Neural crest cell (in vitro differentiated cells): Measurements from ENCODE around the gene F12. TPM values are rescaled to one million over a fixed set of nuclear protein-coding genes. Genes with fewer than 3 reads are reported as not detected.

ENCODE experiments used
- DNase-seq: peaks from one replicate; pipeline ENCODE4 v3.0.0; 2021; ENCODE audit warnings: low read depth, mixed read lengths, low spot score
- H3K27ac Mint-ChIP-seq: one replicate; pipeline ENCODE4 v1.8.0; 2021; ENCODE audit warnings: mild to moderate bottlenecking, mixed read lengths; ENCODE audit not compliant: unreplicated experiment
- H3K27me3 Mint-ChIP-seq: 2 replicates; pipeline ENCODE4 v1.8.0; 2021; ENCODE audit warnings: low read depth, mild to moderate bottlenecking, mixed read lengths
- H3K36me3 Mint-ChIP-seq: 2 replicates; pipeline ENCODE4 v1.8.0; 2021; ENCODE audit warnings: low read depth, mild to moderate bottlenecking, mixed read lengths
- H3K4me1 Mint-ChIP-seq: 2 replicates; pipeline ENCODE4 v1.8.0; 2021; ENCODE audit warnings: mixed read lengths
- H3K4me3 Mint-ChIP-seq: one replicate; pipeline ENCODE4 v1.8.0; 2021; ENCODE audit warnings: mild to moderate bottlenecking, mixed read lengths
- H3K9me3 Mint-ChIP-seq: 2 replicates; pipeline ENCODE4 v1.8.0; 2021; ENCODE audit warnings: mixed read lengths
- CTCF ChIP-seq: fragments of 200-600 bp; sonication (generic); conservative IDR thresholded peaks from 2 replicates; pipeline ENCODE4 v1.5.0; 2021; ENCODE audit warnings: antibody characterized with exemption, mild to moderate bottlenecking
- total RNA-seq: library from RNA; stranded (reverse); gene quantifications from 2 replicates; pipeline ENCODE4 v1.2.1, GENCODE V29; 2021

The F12 gene
- total RNA-seq, 1 donor from 2014 or later, result 2.7 TPM

GRCh38 chr5:177374211-177374610, 35.2 kb downstream of the F12 start:
- no peak for TF ChIP-seq CTCF
- no peak for DNase-seq
- no peak overlapping the region for H3K4me3 Mint-ChIP-seq
- peaks cover 7% of the 10 kb centered on the region for H3K4me1 Mint-ChIP-seq
- H3K27ac Mint-ChIP-seq, result no peak overlapping the region
- H3K27me3 Mint-ChIP-seq, result no peaks in the 10 kb centered on the region
- no peaks in the 10 kb centered on the region for H3K36me3 Mint-ChIP-seq
- no peaks in the 10 kb centered on the region for H3K9me3 Mint-ChIP-seq

DNA sequence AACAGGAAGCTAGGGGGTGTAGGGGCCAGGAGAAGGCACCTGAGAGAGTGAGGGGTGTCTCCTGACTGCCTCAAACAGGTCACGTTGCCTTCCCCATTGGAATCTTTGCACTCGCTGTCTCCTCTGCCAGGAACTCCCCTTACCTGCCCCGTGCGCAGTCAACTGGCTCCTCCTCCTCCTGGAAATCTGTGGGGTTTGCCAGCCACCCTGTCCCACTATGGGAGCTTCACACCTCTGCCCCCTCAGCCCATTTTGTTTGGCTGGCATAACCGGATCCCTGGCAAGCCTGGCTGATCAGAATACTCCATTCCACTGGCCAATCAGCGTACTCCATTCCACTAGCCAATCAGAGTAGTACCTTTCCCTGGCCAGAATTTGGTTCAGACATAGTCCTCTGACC, 35.6 kb downstream of the F12 start:
- no peak for DNase-seq
- peaks cover 3% of the 10 kb centered on the region for H3K27me3 Mint-ChIP-seq
- H3K36me3 Mint-ChIP-seq, result no peaks in the 10 kb centered on the region
- peaks cover 11% of the 10 kb centered on the region for H3K4me1 Mint-ChIP-seq
- H3K9me3 Mint-ChIP-seq, result no peaks in the 10 kb centered on the region
- no peak overlapping the region for H3K27ac Mint-ChIP-seq
- TF ChIP-seq CTCF, result no peak
- H3K4me3 Mint-ChIP-seq, result no peak overlapping the region

- Mint-ChIP-seq H3K36me3 (no peaks in the 10 kb centered on the region), H3K27ac (no peak overlapping the region), H3K27me3 (peaks cover 9% of the 10 kb centered on the region), H3K4me3 (no peak overlapping the region), H3K4me1 (peaks cover 16% of the 10 kb centered on the region), H3K9me3 (no peaks in the 10 kb centered on the region)
- TF ChIP-seq CTCF, result no peak
- no peak for DNase-seq
These were observed 36.5 kb downstream of the F12 start for GRCh38 chr5:177372910-177373309.

- no peak for DNase-seq
- Mint-ChIP-seq H3K9me3 (no peaks in the 10 kb centered on the region), H3K36me3 (no peaks in the 10 kb centered on the region), H3K4me3 (no peak overlapping the region), H3K27ac (no peak overlapping the region), H3K27me3 (peaks cover 9% of the 10 kb centered on the region), H3K4me1 (peaks cover 16% of the 10 kb centered on the region)
- no peak for TF ChIP-seq CTCF
These were observed 37.1 kb downstream of the F12 start for GRCh38 chr5:177372034-177372896.

GRCh38 chr5:177371120-177372033, 38.0 kb downstream of the F12 start:
- peaks cover 24% of the 10 kb centered on the region for H3K4me1 Mint-ChIP-seq
- H3K9me3 Mint-ChIP-seq, result no peaks in the 10 kb centered on the region
- TF ChIP-seq CTCF, result no peak
- H3K27ac Mint-ChIP-seq, result no peak overlapping the region
- H3K36me3 Mint-ChIP-seq, result no peaks in the 10 kb centered on the region
- H3K4me3 Mint-ChIP-seq, result peak overlapping the region; percentile 76
- peaks cover 12% of the 10 kb centered on the region for H3K27me3 Mint-ChIP-seq
- no peak for DNase-seq
